ENCODE results near the gene CMTM7. TPM values are rescaled to one million over a fixed set of nuclear protein-coding genes. Genes with fewer than 3 reads are reported as not detected.

CMTM7 gene
- polyA plus RNA-seq, 1 of the 3 experiments (the other 2 are of a cell fraction): 50.1 TPM

DNA sequence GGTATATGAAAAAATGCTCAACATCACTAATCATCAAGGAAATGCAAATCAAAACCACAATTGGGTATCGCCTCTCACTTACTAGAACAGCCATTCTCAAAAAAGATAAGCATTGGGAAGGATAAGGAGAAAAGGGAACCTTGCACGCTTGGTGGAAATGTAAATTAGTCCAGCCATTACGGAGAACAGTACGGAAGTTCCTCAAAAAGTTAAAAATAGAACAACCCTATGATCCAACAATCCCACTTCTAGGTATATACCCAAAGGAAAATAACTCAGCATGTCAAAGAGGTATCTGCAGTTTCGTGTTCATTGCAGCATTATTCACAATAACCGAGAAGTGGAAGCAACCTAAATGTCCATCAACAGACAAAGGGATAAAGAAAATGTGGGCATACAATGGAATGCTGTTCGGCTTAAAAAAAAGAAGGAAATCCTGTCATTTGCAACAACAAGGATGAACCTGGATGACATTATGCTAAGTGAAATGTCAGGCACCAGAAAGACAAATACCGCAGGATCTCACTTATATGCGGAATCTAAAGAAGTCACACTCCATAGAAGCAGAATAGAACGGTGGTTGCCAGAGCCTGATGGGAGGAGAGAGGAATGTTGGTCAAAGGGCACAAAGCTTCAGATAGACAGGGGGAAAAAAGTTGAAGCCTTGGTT, 11.7 kb upstream of the CMTM7 start (continued):
- TF ChIP-seq SIN3A (IDR thresholded peaks at IDR 0.05; ENCODE audit: borderline replicate concordance, low read depth, low read length): no peak
- TF ChIP-seq, protein P1, sequence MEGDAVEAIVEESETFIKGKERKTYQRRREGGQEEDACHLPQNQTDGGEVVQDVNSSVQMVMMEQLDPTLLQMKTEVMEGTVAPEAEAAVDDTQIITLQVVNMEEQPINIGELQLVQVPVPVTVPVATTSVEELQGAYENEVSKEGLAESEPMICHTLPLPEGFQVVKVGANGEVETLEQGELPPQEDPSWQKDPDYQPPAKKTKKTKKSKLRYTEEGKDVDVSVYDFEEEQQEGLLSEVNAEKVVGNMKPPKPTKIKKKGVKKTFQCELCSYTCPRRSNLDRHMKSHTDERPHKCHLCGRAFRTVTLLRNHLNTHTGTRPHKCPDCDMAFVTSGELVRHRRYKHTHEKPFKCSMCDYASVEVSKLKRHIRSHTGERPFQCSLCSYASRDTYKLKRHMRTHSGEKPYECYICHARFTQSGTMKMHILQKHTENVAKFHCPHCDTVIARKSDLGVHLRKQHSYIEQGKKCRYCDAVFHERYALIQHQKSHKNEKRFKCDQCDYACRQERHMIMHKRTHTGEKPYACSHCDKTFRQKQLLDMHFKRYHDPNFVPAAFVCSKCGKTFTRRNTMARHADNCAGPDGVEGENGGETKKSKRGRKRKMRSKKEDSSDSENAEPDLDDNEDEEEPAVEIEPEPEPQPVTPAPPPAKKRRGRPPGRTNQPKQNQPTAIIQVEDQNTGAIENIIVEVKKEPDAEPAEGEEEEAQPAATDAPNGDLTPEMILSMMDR (IDR thresholded peaks at IDR 0.05): no peak
- no peak for TF ChIP-seq GATA2 (CRISPR knock-in tag; IDR thresholded peaks at IDR 0.05)
- no peak for TF ChIP-seq RXRA (IDR thresholded peaks at IDR 0.05; ENCODE audit: borderline replicate concordance, low read depth)
- no peak for TF ChIP-seq ELF1 (IDR thresholded peaks at IDR 0.05)
- no peak for TF ChIP-seq GABPA (IDR thresholded peaks at IDR 0.05; ENCODE audit: low read depth)

DNA sequence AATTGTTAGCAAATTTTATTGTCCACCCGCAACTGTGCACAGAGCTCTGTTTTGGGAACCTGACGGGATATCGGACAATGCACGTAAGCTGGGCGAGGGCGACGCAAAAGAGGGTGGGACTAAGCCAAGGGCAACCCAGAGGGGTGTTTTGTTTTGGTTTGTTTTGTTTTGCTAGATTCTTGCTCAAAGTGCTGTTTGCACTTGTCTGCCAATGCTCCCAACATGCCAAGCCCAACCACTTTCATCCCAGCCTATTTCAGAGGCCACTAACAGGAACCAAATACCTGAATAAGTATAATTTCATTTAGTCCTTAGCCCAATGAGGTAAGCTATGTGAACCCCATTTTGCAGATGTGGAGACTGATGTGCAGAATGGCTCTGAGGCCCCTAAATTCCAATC, 9.7 kb upstream of the CMTM7 start:
- Histone ChIP-seq H3K4me1 (ENCODE audit: control insufficient read depth in 1 of 2, insufficient read depth in 2 of 2, low read depth in 1 of 2, low read length in 1 of 2) (peaks cover 0 to 9% of the 10 kb centered on the region in 2 experiments; a peak in 1 of 4 replicates), H3K27ac (ENCODE audit: low read depth in 2 of 2, low read length in 1 of 2) (no peak overlapping the region), H3K27me3 (ENCODE audit: insufficient read depth) (no peaks in the 10 kb centered on the region), H3K4me3 (ENCODE audit: low read depth in 2 of 2, low read length in 1 of 2) (no peak overlapping the region), H3F3A (replicated peaks; ENCODE audit: insufficient read depth) (no peaks in the 10 kb centered on the region), H4K20me1 (ENCODE audit: insufficient read depth) (no peaks in the 10 kb centered on the region), H2AFZ (ENCODE audit: low read depth) (no peak overlapping the region), H3K4me2 (no peak overlapping the region), H3K79me2 (ENCODE audit: insufficient read depth) (no peaks in the 10 kb centered on the region), H3K9me2 (no peaks in the 10 kb centered on the region), H3K36me3 (replicated peaks in 1 of 2; ENCODE audit: control insufficient read depth in 1 of 2, insufficient read depth in 2 of 2, low read length in 1 of 2) (no peaks in the 10 kb centered on the region), H3K9ac (no peak overlapping the region), H3K9me3 (no peaks in the 10 kb centered on the region)
- no peak for DNase-seq
- WGBS (ENCODE audit: low lambda C conversion rate): 89% methylated on average over 7 of the region's 7 CpGs
- no peak for TF ChIP-seq RCOR1 (IDR thresholded peaks at IDR 0.05; ENCODE audit: low read length)
- no peak for TF ChIP-seq POLR2AphosphoS5 (IDR thresholded peaks at IDR 0.05; ENCODE audit: low read depth, low read length)
- ChIA-PET POLR2A (no interaction called here), CTCF (interaction anchor here (1.2 to 5.3 kb wide), 3 partner anchors 8 to 88 kb away, joined by 3 to 38 read pairs (median 8); no protein-coding TSS in a partner anchor)

DNA sequence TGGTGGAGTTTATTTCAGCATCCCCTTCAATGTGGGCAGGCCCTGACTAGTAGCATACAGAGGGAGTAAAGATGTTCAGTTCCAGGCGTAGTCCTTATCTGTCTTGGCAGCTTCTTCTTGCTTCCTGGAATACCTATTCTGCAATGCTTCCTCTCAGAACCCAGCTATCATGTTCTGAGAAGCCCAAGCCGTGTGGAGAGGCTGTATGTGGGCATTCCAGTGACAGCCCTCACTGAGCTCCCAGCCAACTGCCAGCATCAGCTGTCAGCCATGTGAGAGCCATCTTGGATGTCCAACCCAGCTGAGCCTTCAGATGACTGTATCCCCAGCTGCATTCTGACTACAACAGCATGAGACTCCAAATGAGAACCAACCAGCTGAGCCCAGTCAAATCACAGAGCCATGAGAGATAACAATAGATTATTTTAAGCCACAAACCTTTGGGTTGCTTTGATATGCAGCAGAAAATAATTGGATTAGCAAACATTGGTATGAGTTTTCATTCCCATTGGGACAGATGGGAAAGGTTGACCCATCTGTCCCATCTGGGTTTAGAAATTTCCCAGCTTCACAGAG, 8.4 kb upstream of the CMTM7 start:
- Histone ChIP-seq H3K4me2 (no peak overlapping the region), H3K27me3 (ENCODE audit: insufficient read depth) (no peaks in the 10 kb centered on the region), H3K9me3 (no peaks in the 10 kb centered on the region), H3K79me2 (ENCODE audit: insufficient read depth) (no peaks in the 10 kb centered on the region), H3K9me2 (no peaks in the 10 kb centered on the region), H3K27ac (ENCODE audit: low read depth in 2 of 2, low read length in 1 of 2) (no peak overlapping the region), H3K4me1 (ENCODE audit: control insufficient read depth in 1 of 2, insufficient read depth in 2 of 2, low read depth in 1 of 2, low read length in 1 of 2) (peaks cover 0 to 9% of the 10 kb centered on the region in 2 experiments; a peak in 1 of 4 replicates), H2AFZ (ENCODE audit: low read depth) (no peak overlapping the region), H4K20me1 (ENCODE audit: insufficient read depth) (no peaks in the 10 kb centered on the region), H3K9ac (no peak overlapping the region), H3K4me3 (ENCODE audit: low read depth in 2 of 2, low read length in 1 of 2) (no peak overlapping the region), H3K36me3 (replicated peaks in 1 of 2; ENCODE audit: control insufficient read depth in 1 of 2, insufficient read depth in 2 of 2, low read length in 1 of 2) (no peaks in the 10 kb centered on the region), H3F3A (replicated peaks; ENCODE audit: insufficient read depth) (no peaks in the 10 kb centered on the region)
- no peak for DNase-seq
- POLR2A ChIA-PET: no interaction called here
- CTCF ChIA-PET: interaction anchor here (0.7 to 5.3 kb wide), 5 partner anchors 9 to 364 kb away, joined by 3 to 38 read pairs (median 4); no protein-coding TSS in a partner anchor
- 60% methylated on average over 2 of the region's 2 CpGs for WGBS (ENCODE audit: low lambda C conversion rate)
- TF ChIP-seq TEAD4 (IDR thresholded peaks at IDR 0.05; ENCODE audit: borderline replicate concordance, insufficient read depth) (no peak), NRF1 (IDR thresholded peaks at IDR 0.05; ENCODE audit: low read depth, low read length) (no peak), SMC3 (IDR thresholded peaks at IDR 0.05; ENCODE audit: low read depth, low read length) (no peak), EZH2phosphoT487 (IDR thresholded peaks at IDR 0.05; ENCODE audit: borderline replicate concordance, low read depth) (no peak), FOXM1 (IDR thresholded peaks at IDR 0.05; ENCODE audit: low read depth) (no peak), SIN3A (IDR thresholded peaks at IDR 0.05; ENCODE audit: borderline replicate concordance, low read depth, low read length) (no peak), JUND (IDR thresholded peaks at IDR 0.05) (no peak), EP300 (IDR thresholded peaks at IDR 0.05; ENCODE audit: borderline replicate concordance in 1 of 2, low read depth in 1 of 2, low read length in 1 of 2) (no peak)
- TF ChIP-seq, protein P2, sequence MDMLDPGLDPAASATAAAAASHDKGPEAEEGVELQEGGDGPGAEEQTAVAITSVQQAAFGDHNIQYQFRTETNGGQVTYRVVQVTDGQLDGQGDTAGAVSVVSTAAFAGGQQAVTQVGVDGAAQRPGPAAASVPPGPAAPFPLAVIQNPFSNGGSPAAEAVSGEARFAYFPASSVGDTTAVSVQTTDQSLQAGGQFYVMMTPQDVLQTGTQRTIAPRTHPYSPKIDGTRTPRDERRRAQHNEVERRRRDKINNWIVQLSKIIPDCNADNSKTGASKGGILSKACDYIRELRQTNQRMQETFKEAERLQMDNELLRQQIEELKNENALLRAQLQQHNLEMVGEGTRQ (IDR thresholded peaks at IDR 0.05; ENCODE audit: borderline replicate concordance, low read depth, low read length): no peak

Measured in SK-N-SH (cell line).